KMS-11 (cell line): ENCODE results near the gene NELL1.

Experiments used
- H2AFZ ChIP-seq: fragments of 200-600 bp; sonication (generic); 2 replicates; pipeline ENCODE4 v1.6.1; 2016; ENCODE audit warnings: antibody characterized with exemption, mixed run types, low read depth
- H3K27ac ChIP-seq: fragments of 200-600 bp; sonication (generic); 2 replicates; pipeline ENCODE4 v1.6.1; 2016; ENCODE audit warnings: mild to moderate bottlenecking, mixed run types
- H3K27me3 ChIP-seq: fragments of 200-600 bp; sonication (generic); 2 replicates; pipeline ENCODE4 v1.6.1; 2017; ENCODE audit warnings: mild to moderate bottlenecking, low read depth, mixed run types, moderate library complexity; ENCODE audit not compliant: insufficient read depth
- H3K36me3 ChIP-seq: fragments of 200-600 bp; sonication (generic); 2 replicates; pipeline ENCODE4 v1.6.1; 2017; ENCODE audit warnings: mild to moderate bottlenecking, mixed run types; ENCODE audit not compliant: insufficient read depth
- H3K4me1 ChIP-seq: fragments of 200-600 bp; sonication (generic); 2 replicates; pipeline ENCODE4 v1.6.1; 2016; ENCODE audit warnings: mild to moderate bottlenecking, low read depth, mixed run types; ENCODE audit not compliant: poor library complexity, severe bottlenecking
- H3K4me2 ChIP-seq: fragments of 200-600 bp; sonication (generic); 2 replicates; pipeline ENCODE4 v1.7.0; 2016; ENCODE audit warnings: mild to moderate bottlenecking, mixed run types
- H3K4me3 ChIP-seq: fragments of 200-600 bp; sonication (generic); IDR thresholded peaks from 2 replicates; pipeline ENCODE4 v1.6.1; 2017; ENCODE audit warnings: low read depth, low read length, mixed read lengths; ENCODE audit not compliant: insufficient read depth
- H3K79me2 ChIP-seq: fragments of 200-600 bp; sonication (generic); 2 replicates; pipeline ENCODE4 v1.6.1; 2016; ENCODE audit warnings: low read depth, mixed run types; ENCODE audit not compliant: insufficient read depth
- H3K9ac ChIP-seq: fragments of 200-600 bp; sonication (generic); 2 replicates; pipeline ENCODE4 v1.6.1; 2016; ENCODE audit warnings: mild to moderate bottlenecking, mixed run types
- H4K20me1 ChIP-seq: fragments of 200-600 bp; sonication (generic); 2 replicates; pipeline ENCODE4 v1.6.1; 2016; ENCODE audit warnings: mild to moderate bottlenecking, mixed run types; ENCODE audit not compliant: insufficient read depth
- TF ChIP-seq, protein P1 (sequence below): fragments of 200-600 bp; sonication (generic); conservative IDR thresholded peaks from 2 replicates; pipeline ENCODE4 v1.6.1; 2017; ENCODE audit warnings: low read depth, mild to moderate bottlenecking, antibody characterized with exemption, low read length, moderate library complexity, mixed read lengths

The NELL1 gene

GRCh38 chr11:21456186-21456585 is 786.8 kb downstream of the NELL1 start:
- Histone ChIP-seq H3K4me1 (peaks cover 6% of the 10 kb centered on the region), H2AFZ (no peak overlapping the region), H3K79me2 (no peaks in the 10 kb centered on the region), H3K27me3 (no peaks in the 10 kb centered on the region), H3K4me3 (no peak overlapping the region), H4K20me1 (no peaks in the 10 kb centered on the region), H3K27ac (no peak overlapping the region), H3K36me3 (no peaks in the 10 kb centered on the region), H3K9ac (no peak overlapping the region), H3K4me2 (no peak overlapping the region)
- TF ChIP-seq, protein P1, sequence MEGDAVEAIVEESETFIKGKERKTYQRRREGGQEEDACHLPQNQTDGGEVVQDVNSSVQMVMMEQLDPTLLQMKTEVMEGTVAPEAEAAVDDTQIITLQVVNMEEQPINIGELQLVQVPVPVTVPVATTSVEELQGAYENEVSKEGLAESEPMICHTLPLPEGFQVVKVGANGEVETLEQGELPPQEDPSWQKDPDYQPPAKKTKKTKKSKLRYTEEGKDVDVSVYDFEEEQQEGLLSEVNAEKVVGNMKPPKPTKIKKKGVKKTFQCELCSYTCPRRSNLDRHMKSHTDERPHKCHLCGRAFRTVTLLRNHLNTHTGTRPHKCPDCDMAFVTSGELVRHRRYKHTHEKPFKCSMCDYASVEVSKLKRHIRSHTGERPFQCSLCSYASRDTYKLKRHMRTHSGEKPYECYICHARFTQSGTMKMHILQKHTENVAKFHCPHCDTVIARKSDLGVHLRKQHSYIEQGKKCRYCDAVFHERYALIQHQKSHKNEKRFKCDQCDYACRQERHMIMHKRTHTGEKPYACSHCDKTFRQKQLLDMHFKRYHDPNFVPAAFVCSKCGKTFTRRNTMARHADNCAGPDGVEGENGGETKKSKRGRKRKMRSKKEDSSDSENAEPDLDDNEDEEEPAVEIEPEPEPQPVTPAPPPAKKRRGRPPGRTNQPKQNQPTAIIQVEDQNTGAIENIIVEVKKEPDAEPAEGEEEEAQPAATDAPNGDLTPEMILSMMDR: no peak

DNA sequence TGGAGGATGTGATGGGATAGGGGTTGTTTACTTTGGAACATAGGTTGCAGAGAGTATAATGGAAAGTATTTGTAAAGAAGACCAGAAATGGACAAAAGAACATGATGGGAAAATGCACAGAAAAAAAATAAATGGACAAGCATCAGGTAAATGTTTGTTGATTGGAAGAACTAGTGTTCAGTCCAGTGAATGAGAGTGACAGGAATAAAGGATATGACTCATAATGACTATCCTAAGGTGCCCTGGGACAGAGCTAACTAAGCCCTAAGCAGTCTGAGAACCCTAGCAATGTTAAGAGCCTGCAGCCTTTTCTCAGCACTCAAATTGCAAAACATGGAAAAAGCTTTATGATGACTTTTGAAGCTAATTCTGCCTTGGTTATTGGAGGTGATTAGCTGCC is 790.7 kb downstream of the NELL1 start:
- no peak overlapping the region for H3K4me3 ChIP-seq
- peaks cover 6% of the 10 kb centered on the region for H3K4me1 ChIP-seq
- no peaks in the 10 kb centered on the region for H3K27me3 ChIP-seq
- no peaks in the 10 kb centered on the region for H3K36me3 ChIP-seq
- H3K79me2 ChIP-seq: no peaks in the 10 kb centered on the region
- H3K4me2 ChIP-seq: no peak overlapping the region
- no peak overlapping the region for H2AFZ ChIP-seq
- no peak overlapping the region for H3K27ac ChIP-seq
- TF ChIP-seq, protein P1: no peak
- H3K9ac ChIP-seq: no peak overlapping the region
- H4K20me1 ChIP-seq: no peaks in the 10 kb centered on the region

DNA sequence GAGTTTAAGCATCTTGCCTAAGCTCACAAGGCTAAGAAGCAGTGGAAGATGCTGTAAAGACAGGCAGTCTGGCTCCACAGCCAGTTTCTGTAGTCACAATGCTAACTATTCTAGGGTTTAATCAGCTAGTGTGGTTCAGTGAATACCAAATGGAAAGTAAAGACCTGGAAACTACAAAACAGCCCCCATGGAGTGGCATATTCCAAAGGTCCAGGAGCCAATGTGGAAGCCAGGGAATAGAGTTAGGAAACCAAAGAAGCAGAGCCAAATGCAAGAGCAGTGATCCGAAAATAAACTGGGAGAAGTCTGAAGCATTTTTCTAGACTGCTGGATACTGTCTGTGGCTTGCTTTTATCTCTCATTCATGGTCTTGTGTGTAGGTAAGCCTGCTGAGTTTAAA is 792.3 kb downstream of the NELL1 start:
- Histone ChIP-seq H3K4me2 (no peak overlapping the region), H3K27me3 (no peaks in the 10 kb centered on the region), H3K79me2 (no peaks in the 10 kb centered on the region), H3K4me1 (no peaks in the 10 kb centered on the region), H3K9ac (no peak overlapping the region), H3K36me3 (no peaks in the 10 kb centered on the region), H3K27ac (no peak overlapping the region), H2AFZ (no peak overlapping the region), H4K20me1 (no peaks in the 10 kb centered on the region), H3K4me3 (no peak overlapping the region)
- TF ChIP-seq, protein P1: no peak

DNA sequence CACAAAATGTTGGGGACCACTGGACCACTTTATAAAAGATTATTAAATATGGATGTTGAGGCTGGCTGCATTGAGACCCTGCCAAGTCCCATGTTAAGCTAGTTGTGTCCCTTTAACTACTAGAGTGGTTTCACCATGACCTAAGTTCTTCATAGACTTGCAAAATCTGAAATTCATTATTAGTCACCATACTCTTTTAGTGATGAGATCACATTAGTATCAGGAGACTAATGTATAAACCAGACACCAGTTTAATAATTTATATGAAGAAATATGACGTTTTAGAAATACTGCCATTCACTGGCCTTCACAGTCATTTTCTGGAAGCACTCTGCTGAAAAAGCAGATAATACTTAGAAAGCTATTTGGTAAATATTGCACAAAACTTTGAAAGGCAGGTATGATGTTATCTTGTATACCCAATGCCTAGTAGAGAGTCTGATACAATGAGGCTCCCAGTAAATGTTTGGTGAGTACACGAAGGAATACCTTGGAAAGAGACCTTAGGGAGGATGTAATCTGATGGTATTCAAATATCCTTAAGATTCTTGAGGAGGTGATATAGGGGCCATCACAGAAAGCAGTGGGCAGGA is 795.3 kb downstream of the NELL1 start:
- no peak overlapping the region for H3K4me3 ChIP-seq
- no peaks in the 10 kb centered on the region for H4K20me1 ChIP-seq
- H3K4me2 ChIP-seq: no peak overlapping the region
- no peak overlapping the region for H2AFZ ChIP-seq
- TF ChIP-seq, protein P1: no peak
- H3K27me3 ChIP-seq: no peaks in the 10 kb centered on the region
- H3K79me2 ChIP-seq: no peaks in the 10 kb centered on the region
- H3K4me1 ChIP-seq: no peaks in the 10 kb centered on the region
- H3K27ac ChIP-seq: no peak overlapping the region
- no peaks in the 10 kb centered on the region for H3K36me3 ChIP-seq
- no peak overlapping the region for H3K9ac ChIP-seq
